Liver (tissue), 3 donors: ENCODE results near the gene TCERG1.

Source experiments
- ATF3 ChIP-seq: IDR thresholded peaks from 2 replicates; pipeline ENCODE4 v1.6.1; 2016; ENCODE audit warnings: antibody characterized with exemption
- CTCF ChIP-seq: fragments of 150-350 bp; IDR thresholded peaks from 2 replicates; pipeline ENCODE4 v1.5.1; 2017; ENCODE audit warnings: improper control_type of control experiment, low read depth, low read length; ENCODE audit not compliant: missing input control
- FOXA1 ChIP-seq: IDR thresholded peaks from 2 replicates; pipeline ENCODE4 v1.6.1; 2016; ENCODE audit warnings: antibody characterized with exemption
- GABPA ChIP-seq, 2 donors: IDR thresholded peaks in 1 of 2; conservative IDR thresholded peaks in 1 of 2; 2 replicates each; pipeline ENCODE4 v1.6.1; 2016; ENCODE audit warnings: antibody characterized with exemption in 2 of 2, mild to moderate bottlenecking in 1 of 2, moderate library complexity in 1 of 2
- HNF4G ChIP-seq: IDR thresholded peaks from 2 replicates; pipeline ENCODE4 v1.6.1; 2016; ENCODE audit warnings: antibody characterized with exemption
- JUND ChIP-seq, 2 donors: IDR thresholded peaks; 2 replicates each; pipeline ENCODE4 v1.6.1; 2016; ENCODE audit warnings: antibody characterized with exemption in 2 of 2
- RAD21 ChIP-seq, 2 donors: IDR thresholded peaks; 2 replicates each; pipeline ENCODE4 v1.6.1; 2016; ENCODE audit warnings: antibody characterized with exemption in 2 of 2, mild to moderate bottlenecking in 2 of 2
- REST ChIP-seq: IDR thresholded peaks from 2 replicates; pipeline ENCODE4 v1.6.1; 2016; ENCODE audit warnings: antibody characterized with exemption, mild to moderate bottlenecking
- RXRA ChIP-seq, 2 donors: IDR thresholded peaks; 2 replicates each; pipeline ENCODE4 v1.6.1; 2017 to 2018; ENCODE audit warnings: antibody characterized with exemption in 2 of 2, mild to moderate bottlenecking in 1 of 2
- SP1 ChIP-seq: IDR thresholded peaks from 2 replicates; pipeline ENCODE4 v1.6.1; 2018; ENCODE audit warnings: antibody characterized with exemption, mild to moderate bottlenecking
- TAF1 ChIP-seq: conservative IDR thresholded peaks from 2 replicates; pipeline ENCODE4 v1.6.1; 2016; ENCODE audit warnings: antibody characterized with exemption, mild to moderate bottlenecking
- YY1 ChIP-seq: IDR thresholded peaks from 2 replicates; pipeline ENCODE4 v1.6.1; 2016; ENCODE audit warnings: antibody characterized with exemption, mild to moderate bottlenecking
- ZBTB33 ChIP-seq: IDR thresholded peaks from 2 replicates; pipeline ENCODE4 v1.6.1; 2016; ENCODE audit warnings: antibody characterized with exemption
- donor health status: healthy.
- donor health status: healthy.

DNA sequence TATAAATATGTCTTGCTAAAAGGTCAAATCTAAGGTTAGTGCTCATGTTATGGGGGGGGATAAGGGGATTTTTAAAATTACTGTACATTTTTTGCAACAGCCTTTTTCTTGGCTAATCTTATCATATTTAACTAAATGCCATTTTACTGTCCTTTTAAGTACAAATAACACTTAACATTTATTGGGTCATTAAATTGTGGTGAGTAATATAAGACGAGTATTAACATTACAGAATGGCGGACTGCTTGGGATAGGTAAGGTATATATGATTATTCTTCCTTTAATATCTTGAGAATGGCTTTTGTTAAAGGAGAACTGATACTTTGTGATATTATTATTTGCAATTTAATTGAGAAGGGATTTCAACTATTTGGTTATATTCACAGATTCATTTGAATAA lies 35.6 kb downstream of the TCERG1 start:
- no peak for TF ChIP-seq FOXA1
- no peak for TF ChIP-seq TAF1
- TF ChIP-seq CTCF = no peak
- no peak for TF ChIP-seq ZBTB33
- no peak for TF ChIP-seq ATF3
- TF ChIP-seq YY1 = no peak
- TF ChIP-seq SP1 = no peak
- TF ChIP-seq RAD21 (IDR thresholded peaks at IDR 0.05) = no peak
- TF ChIP-seq GABPA (IDR thresholded peaks at IDR 0.05 in 1 of 2, conservative IDR thresholded peaks at IDR 0.05 in 1 of 2) = no peak
- TF ChIP-seq JUND (IDR thresholded peaks at IDR 0.05) = no peak
- TF ChIP-seq HNF4G = no peak
- TF ChIP-seq REST = no peak
- no peak for TF ChIP-seq RXRA (IDR thresholded peaks at IDR 0.05)
